ENCODE data around the gene B4GALT2. TPM values are rescaled to one million over a fixed set of nuclear protein-coding genes. Genes with fewer than 3 reads are reported as not detected.

B4GALT2 gene
- total and polyA plus RNA-seq, 2 of the 8 experiments (the other 6 are each of a cell fraction or from before 2014, with no cell fraction given), result 56.5 to 121 TPM

- DNase-seq (ENCODE audit: low read depth in 1 of 2, low spot score in 2 of 2) (no peak), FAIRE-seq (no peak)
- no peak overlapping the region for H3K23ac ChIP-seq (ENCODE audit: insufficient read length)
- H3K4me1 ChIP-seq (replicated peaks in 1 of 4; ENCODE audit: control insufficient read depth in 3 of 4, insufficient read depth in 4 of 4, low read length in 3 of 4), result peaks cover 0 to 8% (median 3%) of the 10 kb centered on the region in 4 experiments; a peak in 5 of 7 replicates
- ChIA-PET CTCF (ENCODE audit: partially characterized antibody) (interaction anchor here (0.6 to 16.6 kb wide), 10 partner anchors 13 to 250 kb away, joined by 3 to 252 read pairs (median 4); partner anchors contain the start of gene SLC6A9), POLR2A (ENCODE audit: partially characterized antibody) (interaction anchor here (1.6 to 27.1 kb wide), 5 partner anchors 6 to 41 kb away, joined by 4 to 544 read pairs (median 11); partner anchors contain the start of genes ATP6V0B and SLC6A9)
- H2BK12ac ChIP-seq (ENCODE audit: low read depth, low read length), result no peak overlapping the region
- no peak overlapping the region; a peak in 1 of 4 replicates for H3K4me2 ChIP-seq (ENCODE audit: insufficient read depth in 1 of 2, low read depth in 2 of 2, low read length in 2 of 2)
- 0 out of 2 replicates have a peak, but pooled peaks cover 3% of the 10 kb centered on the region for H3K79me1 ChIP-seq (ENCODE audit: low read depth, low read length)
- no peaks in the 10 kb centered on the region for H3K27me3 ChIP-seq (replicated peaks in 1 of 4; ENCODE audit: control insufficient read depth in 3 of 4, extremely low read depth in 1 of 4, insufficient read depth in 3 of 4, low read length in 3 of 4)
- H3K79me2 ChIP-seq (ENCODE audit: control insufficient read depth in 1 of 2, insufficient read depth in 2 of 2, low read length in 2 of 2), result no peaks in the 10 kb centered on the region
- H3K18ac ChIP-seq (ENCODE audit: extremely low read depth, low read length), result no peak overlapping the region; the same call in 1 of the 2 replicates
- peaks cover 0 to 12% of the 10 kb centered on the region in 2 experiments for H4K20me1 ChIP-seq (replicated peaks in 1 of 2; ENCODE audit: control insufficient read depth in 1 of 2, insufficient read depth in 2 of 2, low read length in 2 of 2)
- no peak overlapping the region for H2BK120ac ChIP-seq (replicated peaks; ENCODE audit: low read depth, low read length)
- H3K9me3 ChIP-seq (ENCODE audit: insufficient read depth in 2 of 2, low read depth in 1 of 2, low read length in 1 of 2), result no peaks in the 10 kb centered on the region
- H2BK15ac ChIP-seq (ENCODE audit: low read length), result no peak overlapping the region
- H3K14ac ChIP-seq (ENCODE audit: insufficient read length), result no peak overlapping the region
- no peak overlapping the region for H4K91ac ChIP-seq (replicated peaks; ENCODE audit: insufficient read length, low read length)
- H2BK20ac ChIP-seq (ENCODE audit: low read length), result no peak overlapping the region
- H3K36me3 ChIP-seq (ENCODE audit: control insufficient read depth in 2 of 4, insufficient read depth in 4 of 4, low read length in 3 of 4), result peaks cover 0 to 2% (median under 1%) of the 10 kb centered on the region in 4 experiments; a peak in 3 of 8 replicates
- H3K27ac ChIP-seq (ENCODE audit: low read depth, low read length), result no peak overlapping the region
- H2AFZ ChIP-seq (ENCODE audit: low read length), result no peak overlapping the region
- no peak overlapping the region for H3K4ac ChIP-seq (replicated peaks; ENCODE audit: insufficient read length, low read depth, low read length)
- no peak overlapping the region for H2AK5ac ChIP-seq (ENCODE audit: low read depth, low read length)
- no peak overlapping the region for H4K5ac ChIP-seq (ENCODE audit: insufficient read length, low read depth, low read length)
- no peak overlapping the region; the same call in 1 of the 2 replicates for H4K8ac ChIP-seq (ENCODE audit: extremely low read depth, insufficient read depth, low read length)
- H3K9ac ChIP-seq (replicated peaks in 1 of 4; ENCODE audit: extremely low read depth in 1 of 4, low read depth in 3 of 4, low read length in 3 of 4), result no peak overlapping the region
- no peaks in the 10 kb centered on the region for H3K23me2 ChIP-seq (ENCODE audit: low read depth, low read length)
- H3K56ac ChIP-seq (replicated peaks; ENCODE audit: insufficient read length, low read depth, low read length), result no peak overlapping the region
- no peak overlapping the region for H2BK5ac ChIP-seq (ENCODE audit: low read depth, low read length)
- H3K4me3 ChIP-seq (ENCODE audit: extremely low read depth in 1 of 4, insufficient read depth in 2 of 4, low read depth in 3 of 4, low read length in 4 of 4), result no peak overlapping the region
- 94% methylated on average over 19 of the region's 20 CpGs; no CpG with 5 or more reads in 1 of the 2 experiments for WGBS, 2 experiments (ENCODE audit: extremely low coverage in 1 of 2, insufficient coverage in 1 of 2, insufficient read length in 1 of 2, insufficient replicate concordance in 2 of 2, low coverage in 1 of 2, low lambda C conversion rate in 2 of 2, missing lambda C conversion rate in 1 of 2)
- TF ChIP-seq HDAC2 (IDR thresholded peaks at IDR 0.05; ENCODE audit: borderline replicate concordance in 1 of 2, low read depth in 2 of 2, low read length in 2 of 2), result no peak
These were observed 37.3 kb downstream of the B4GALT2 start for GRCh38 chr1:44016041-44016889.

Data from H1 (cell line).